ENCODE data around the gene ZBP1. TPM values are rescaled to one million over a fixed set of nuclear protein-coding genes. Genes with fewer than 3 reads are reported as not detected.

Gene ZBP1
- total RNA-seq, 3 donors from 2014 or later, result 1.8 to 12.8 (median 3.6) TPM

- no peak for TF ChIP-seq CTCF (IDR thresholded peaks at IDR 0.05)
- intact Hi-C loops (cut with DNase I, micrococcal nuclease), result no loop called here
Measured at GRCh38 chr20:57555457-57556184, 64.6 kb downstream of the ZBP1 start.

More at GRCh38 chr20:57555457-57556184, 64.6 kb downstream of the ZBP1 start:
- DNase-seq (no peak), ATAC-seq (no peak)
- Histone ChIP-seq H3K4me1 (ENCODE audit: low read depth) (peaks cover 25% of the 10 kb centered on the region), H3K36me3 (ENCODE audit: low read depth) (no peaks in the 10 kb centered on the region), H3K9me3 (no peaks in the 10 kb centered on the region), H3K4me3 (no peak overlapping the region)

Other genes with a start within 250 kb of the ZBP1 start
- 10 to 100 TPM; 29.5 to 85.5 (median 36.8) TPM for gene RBM38, start 229.0 kb downstream of the ZBP1 start, total RNA-seq
- not detected for gene CTCFL, start 95.3 kb downstream of the ZBP1 start, total RNA-seq
- 100 to 1,000 TPM; 134 to 467 (median 136) TPM for gene PCK1, start 59.3 kb downstream of the ZBP1 start, total RNA-seq
- 10 to 100 TPM; 18.5 to 35.5 (median 23.5) TPM for gene PMEPA1, start 89.6 kb upstream of the ZBP1 start, total RNA-seq

All from mucosa of descending colon (tissue), 3 donors.